GM18517 (cell line): ENCODE measurements around the gene ATG101.
A peak's percentile ranks its signal among the peaks of the same experiment; 100 is the strongest.

Experiments used
- ATAC-seq: cut with Tn5 transposase; IDR thresholded peaks from one replicate; pipeline ENCODE4 v1.9.1; 2021; ENCODE audit warnings: mild to moderate bottlenecking, moderate library complexity; ENCODE audit not compliant: unreplicated experiment

The ATG101 gene

GRCh38 chr12:52041695-52042123 is 28.1 kb upstream of the ATG101 start:
- no peak for ATAC-seq

DNA sequence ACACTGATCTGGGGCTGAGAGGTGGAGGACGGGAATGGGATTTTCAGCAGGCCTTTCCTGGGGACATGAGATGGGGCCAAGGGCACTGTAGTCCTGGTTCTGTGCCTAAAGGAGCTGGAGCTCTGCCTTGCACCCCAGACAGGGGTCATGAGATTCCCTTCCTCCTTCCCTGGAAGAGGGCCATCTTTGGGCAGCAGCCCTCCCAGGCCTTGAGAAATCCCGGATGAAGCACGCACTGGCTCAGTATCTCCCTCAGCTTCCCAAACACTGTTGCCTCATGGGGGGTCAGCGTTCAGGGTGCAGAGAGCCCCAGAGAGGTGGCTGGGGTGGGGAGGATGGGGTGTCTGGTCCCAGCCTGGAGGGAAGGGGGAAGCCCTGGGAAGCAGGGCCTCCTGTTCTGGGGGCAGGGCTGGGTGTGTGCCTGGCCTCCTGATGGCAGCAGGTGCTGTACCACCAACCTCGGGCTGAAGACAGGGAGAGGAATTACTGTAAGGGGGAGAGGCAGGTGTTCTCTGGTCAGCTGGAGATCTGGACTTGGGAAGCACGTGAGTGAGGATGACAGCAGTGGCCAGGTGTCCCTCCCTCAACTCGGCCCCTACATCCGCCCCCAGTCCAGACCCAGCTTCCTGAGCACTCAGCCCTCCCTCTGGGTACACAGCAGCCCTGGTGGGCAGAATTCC is 26.9 kb upstream of the ATG101 start:
- no peak for ATAC-seq

GRCh38 chr12:52043386-52044212 is 26.2 kb upstream of the ATG101 start:
- no peak for ATAC-seq

GRCh38 chr12:52044292-52044983 is 25.3 kb upstream of the ATG101 start:
- no peak for ATAC-seq

GRCh38 chr12:52045794-52046199 is 24.0 kb upstream of the ATG101 start:
- no peak for ATAC-seq

GRCh38 chr12:52046859-52047258 is 22.9 kb upstream of the ATG101 start:
- no peak for ATAC-seq

- ATAC-seq = no peak
Measured at GRCh38 chr12:52049286-52049685, 20.5 kb upstream of the ATG101 start.

DNA sequence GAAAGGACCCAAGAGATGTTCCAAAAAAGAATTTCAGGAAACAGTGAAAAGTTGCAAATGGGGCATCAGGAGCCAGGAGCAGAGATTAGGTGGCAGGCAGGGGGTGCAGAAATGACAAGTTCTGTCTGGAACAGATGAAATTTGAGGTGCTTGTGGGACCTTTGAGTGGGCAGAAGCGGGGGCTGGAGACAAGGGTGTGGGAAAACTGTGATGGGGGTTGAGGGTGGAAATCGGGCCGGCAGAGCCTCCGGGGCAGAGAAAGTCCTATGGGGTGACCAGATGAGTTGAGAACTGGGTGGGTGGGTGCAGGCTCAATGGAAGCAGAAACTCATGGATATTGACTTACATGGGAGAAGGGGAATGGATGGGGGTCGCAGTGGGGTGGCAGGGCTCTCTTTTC is 20.1 kb upstream of the ATG101 start:
- ATAC-seq = no peak

GRCh38 chr12:52050116-52050757 is 19.5 kb upstream of the ATG101 start:
- ATAC-seq = peak; percentile 4

DNA sequence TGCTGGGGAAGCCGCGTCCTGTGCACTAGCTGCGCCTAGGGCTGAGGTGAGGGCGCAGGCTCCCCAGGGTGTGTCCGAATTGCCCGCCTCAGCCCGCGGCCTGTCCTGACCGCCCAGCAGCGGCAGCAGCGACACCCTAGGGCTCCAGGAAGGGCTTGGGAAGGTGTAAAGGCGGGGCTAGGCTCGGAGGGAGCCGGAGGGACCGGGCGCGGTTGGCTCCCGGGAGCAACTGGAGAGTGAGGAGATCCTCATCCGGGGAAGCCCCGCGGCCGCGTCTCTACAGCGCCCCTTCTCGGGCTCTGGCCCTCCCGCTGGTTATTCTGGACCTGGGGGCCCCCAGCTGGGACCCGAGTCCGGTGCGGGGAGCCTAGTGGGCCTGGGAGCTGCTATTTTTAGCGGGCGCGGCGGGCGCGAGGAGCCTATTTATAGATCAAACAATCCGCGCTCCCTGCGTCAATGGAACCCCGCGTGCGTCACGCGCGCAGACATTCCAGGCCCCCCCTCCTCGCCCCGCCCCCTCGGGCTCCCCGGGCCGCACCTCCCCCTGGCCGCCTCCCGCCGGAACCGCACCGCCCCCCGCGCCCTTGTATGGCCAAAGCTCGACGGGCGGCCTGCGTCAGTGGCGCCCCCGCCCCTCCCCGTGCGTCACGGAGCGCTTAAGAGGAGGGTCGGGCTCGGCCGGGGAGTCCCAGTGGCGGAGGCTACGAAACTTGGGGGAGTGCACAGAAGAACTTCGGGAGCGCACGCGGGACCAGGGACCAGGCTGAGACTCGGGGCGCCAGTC is 18.8 kb upstream of the ATG101 start, which contains the start of gene NR4A1:
Gene NR4A1, plus strand, starts transcription at position 685 of the 784 bp plus-strand sequence. CDS start 2,887 bp downstream, outside the sequence.
- peak; percentile 56 for ATAC-seq

GRCh38 chr12:52052468-52053186 is 17.2 kb upstream of the ATG101 start:
- no peak for ATAC-seq

GRCh38 chr12:52053536-52054209 is 16.1 kb upstream of the ATG101 start:
- ATAC-seq = no peak

DNA sequence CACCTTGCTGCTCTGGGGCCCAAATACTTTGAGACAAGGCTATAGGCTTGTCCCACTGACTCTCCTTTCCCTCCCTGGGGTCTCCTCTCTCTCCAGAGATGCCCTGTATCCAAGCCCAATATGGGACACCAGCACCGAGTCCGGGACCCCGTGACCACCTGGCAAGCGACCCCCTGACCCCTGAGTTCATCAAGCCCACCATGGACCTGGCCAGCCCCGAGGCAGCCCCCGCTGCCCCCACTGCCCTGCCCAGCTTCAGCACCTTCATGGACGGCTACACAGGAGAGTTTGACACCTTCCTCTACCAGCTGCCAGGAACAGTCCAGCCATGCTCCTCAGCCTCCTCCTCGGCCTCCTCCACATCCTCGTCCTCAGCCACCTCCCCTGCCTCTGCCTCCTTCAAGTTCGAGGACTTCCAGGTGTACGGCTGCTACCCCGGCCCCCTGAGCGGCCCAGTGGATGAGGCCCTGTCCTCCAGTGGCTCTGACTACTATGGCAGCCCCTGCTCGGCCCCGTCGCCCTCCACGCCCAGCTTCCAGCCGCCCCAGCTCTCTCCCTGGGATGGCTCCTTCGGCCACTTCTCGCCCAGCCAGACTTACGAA is 15.4 kb upstream of the ATG101 start:
- no peak for ATAC-seq

- no peak for ATAC-seq
Measured at GRCh38 chr12:52054833-52055730, 14.7 kb upstream of the ATG101 start.

- ATAC-seq = no peak
Measured at GRCh38 chr12:52055731-52056711, 13.8 kb upstream of the ATG101 start.
